A549 treated with AZD2906 at 1 μM for 4 hours (cell line): ENCODE measurements around the gene JARID2. TPM values are rescaled to one million over a fixed set of nuclear protein-coding genes. Genes with fewer than 3 reads are reported as not detected.

Source experiments
- total RNA-seq: library from RNA; stranded (reverse); fragments of 200-300 nt; extraction: Qiagen RNA extraction; gene quantifications from 5 replicates; pipeline ENCODE4 v1.2.3, GENCODE V29; 2022

JARID2 gene
- 9.3 to 12.3 TPM (median 10.4 TPM) in 5 replicates for total RNA-seq

DNA sequence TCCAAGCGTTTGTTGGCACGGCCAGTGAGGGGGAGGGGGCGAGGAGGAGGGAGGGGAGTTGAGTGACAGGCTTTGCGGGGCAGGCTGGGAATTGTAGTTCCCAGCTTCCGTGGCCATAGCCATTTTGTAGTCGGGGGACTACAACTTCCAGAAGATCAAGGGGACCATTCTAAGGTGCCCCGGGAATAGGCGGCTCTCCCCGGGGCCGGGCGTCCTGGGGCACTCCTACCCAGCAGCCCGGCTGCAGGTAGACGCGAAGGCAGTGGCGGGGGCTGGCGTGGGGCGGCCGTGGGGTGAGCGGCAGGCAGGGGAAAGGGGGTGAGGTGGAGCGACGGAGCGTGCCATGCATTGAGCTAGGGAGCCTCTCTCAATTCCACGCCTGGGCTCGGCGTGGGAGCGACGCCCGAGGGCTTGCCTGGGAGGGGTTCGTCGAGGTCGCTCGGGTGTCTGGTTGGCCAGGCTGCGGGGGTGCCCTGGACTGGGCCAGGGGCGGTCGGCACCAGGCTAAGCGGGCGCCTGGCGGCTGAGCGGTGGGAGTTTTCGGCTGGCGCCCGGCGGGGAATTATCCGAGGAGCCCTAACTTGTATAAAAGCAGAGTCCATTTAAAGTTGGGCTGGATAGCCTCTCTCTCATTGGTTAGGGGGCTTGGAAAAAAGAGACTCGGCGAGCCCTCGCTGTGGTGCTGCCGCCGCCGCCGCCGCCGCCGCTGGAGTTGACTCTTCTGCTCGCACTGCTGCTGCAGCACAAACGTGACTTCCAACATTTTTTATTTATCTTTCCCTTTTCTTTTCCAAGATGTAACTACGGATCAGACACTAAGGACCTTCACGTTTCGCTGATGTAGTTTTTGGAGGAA is at the start of gene JARID2:
Gene JARID2, plus strand, starts transcription at position 709 of the 856 bp plus-strand sequence. CDS start 471 bp downstream, outside the sequence.

